Ectodermal cell (in vitro differentiated cells): ENCODE measurements around the gene ZWILCH. TPM values are rescaled to one million over a fixed set of nuclear protein-coding genes. Genes with fewer than 3 reads are reported as not detected.
"Not testable (repeated sequence)": the region's sequence is repeated elsewhere in the genome, so short reads cannot be mapped to it uniquely, and the experiment has no call there.

Experiments
- H3K27ac ChIP-seq: 2 replicates; pipeline ENCODE4 v1.7.0; 2013; ENCODE audit warnings: mild to moderate bottlenecking, low read depth, low read length; ENCODE audit not compliant: insufficient read depth, poor library complexity, severe bottlenecking
- H3K27me3 ChIP-seq: 2 replicates; pipeline ENCODE4 v1.7.0; 2013; ENCODE audit warnings: mild to moderate bottlenecking, low read length; ENCODE audit not compliant: insufficient read depth, control insufficient read depth, poor library complexity, severe bottlenecking
- H3K36me3 ChIP-seq: one replicate; pipeline ENCODE4 v1.7.0; 2013; ENCODE audit warnings: low read length; ENCODE audit not compliant: control insufficient read depth, insufficient read depth
- H3K4me1 ChIP-seq: one replicate; pipeline ENCODE4 v1.7.0; 2013; ENCODE audit warnings: low read length; ENCODE audit not compliant: control insufficient read depth, insufficient read depth
- H3K4me3 ChIP-seq: 2 replicates; pipeline ENCODE4 v1.7.0; 2013; ENCODE audit warnings: low read depth, low read length, control low read depth; ENCODE audit not compliant: insufficient read depth
- H3K9me3 ChIP-seq: 2 replicates; pipeline ENCODE4 v1.7.0; 2013; ENCODE audit warnings: mild to moderate bottlenecking, low read length, moderate library complexity; ENCODE audit not compliant: control insufficient read depth
- WGBS, 2 experiments: methylation state at CpG; one replicate each; pipeline ENCODE4 v1.1.7; 2013; ENCODE audit warnings: missing lambda C conversion rate in 2 of 2; 5-methylcytosine and 5-hydroxymethylcytosine counted together
- polyA plus RNA-seq, 4 experiments: library from polyadenylated mRNA; stranded (reverse); fragments of 50-300 nt; gene quantifications; one replicate each; pipeline ENCODE4 v1.2.3, GENCODE V29; 2013

The ZWILCH gene
- polyA plus RNA-seq (2013, experiment 1 of 4), result 48.5 TPM
- polyA plus RNA-seq (2013, experiment 2 of 4), result 50.9 TPM
- polyA plus RNA-seq (2013, experiment 3 of 4), result 44.9 TPM
- polyA plus RNA-seq (2013, experiment 4 of 4), result 47.4 TPM

- H3K27me3 ChIP-seq, result no peaks in the 10 kb centered on the region
- no peaks in the 10 kb centered on the region for H3K9me3 ChIP-seq
- peak within 1 kb of the TSS; percentile 47 for H3K27ac ChIP-seq
- peaks cover 12% of the 10 kb centered on the region for H3K4me1 ChIP-seq
- H3K4me3 ChIP-seq, result peak within 1 kb of the TSS; percentile 81
- 0% methylated on average over 41 to 45 of the region's 46 CpGs for WGBS, 2 experiments
- peaks cover 26% of the 10 kb centered on the region for H3K36me3 ChIP-seq
Observed at GRCh38 chr15:66504563-66505429, at the start of gene ZWILCH, which contains the start of gene RPL4. ZWILCH (plus strand) TSS chr15:66505326; CDS start chr15:66505339, 13 bp downstream. RPL4 (minus strand) TSS chr15:66504855; CDS start chr15:66504790, 65 bp downstream.

- Histone ChIP-seq H3K27me3 (no peaks in the 10 kb centered on the region), H3K9me3 (no peaks in the 10 kb centered on the region), H3K4me1 (no peaks in the 10 kb centered on the region), H3K27ac (no peak overlapping the region), H3K4me3 (no peak overlapping the region), H3K36me3 (no peaks in the 10 kb centered on the region)
- 92 to 97% methylated on average over 3 of the region's 3 CpGs for WGBS, 2 experiments
Observed at GRCh38 chr15:66456211-66456610, 48.9 kb upstream of the ZWILCH start.

GRCh38 chr15:66459818-66460615 is 45.1 kb upstream of the ZWILCH start:
- WGBS, 2 experiments, result 92 to 98% methylated on average over 3 of the region's 3 CpGs
- no peaks in the 10 kb centered on the region for H3K36me3 ChIP-seq
- no peak overlapping the region for H3K27ac ChIP-seq
- H3K9me3 ChIP-seq, result no peaks in the 10 kb centered on the region
- peaks cover 3% of the 10 kb centered on the region for H3K4me1 ChIP-seq
- no peaks in the 10 kb centered on the region for H3K27me3 ChIP-seq
- no peak overlapping the region for H3K4me3 ChIP-seq

- WGBS, 2 experiments, result 94% methylated on average over 5 to 6 of the region's 6 CpGs
- not testable (repeated sequence) for H3K27me3 ChIP-seq, H3K4me3 ChIP-seq, H3K36me3 ChIP-seq, H3K9me3 ChIP-seq, H3K27ac ChIP-seq, H3K4me1 ChIP-seq
Observed at GRCh38 chr15:66461294-66461693, 43.8 kb upstream of the ZWILCH start.

- no peaks in the 10 kb centered on the region for H3K27me3 ChIP-seq
- no peaks in the 10 kb centered on the region for H3K9me3 ChIP-seq
- no peak overlapping the region for H3K27ac ChIP-seq
- peaks cover 3% of the 10 kb centered on the region for H3K4me1 ChIP-seq
- 88 to 95% methylated on average over 2 of the region's 2 CpGs for WGBS, 2 experiments
- no peaks in the 10 kb centered on the region for H3K36me3 ChIP-seq
- H3K4me3 ChIP-seq, result no peak overlapping the region
Observed at GRCh38 chr15:66461917-66462316, 43.2 kb upstream of the ZWILCH start.

- H3K4me1 ChIP-seq, result peaks cover 3% of the 10 kb centered on the region
- no peak overlapping the region for H3K27ac ChIP-seq
- H3K36me3 ChIP-seq, result no peaks in the 10 kb centered on the region
- H3K4me3 ChIP-seq, result no peak overlapping the region
- 52 to 54% methylated on average over 4 of the region's 4 CpGs for WGBS, 2 experiments
- no peaks in the 10 kb centered on the region for H3K9me3 ChIP-seq
- no peaks in the 10 kb centered on the region for H3K27me3 ChIP-seq
Observed at GRCh38 chr15:66462627-66463026, 42.5 kb upstream of the ZWILCH start.

GRCh38 chr15:66465294-66465693 is 39.8 kb upstream of the ZWILCH start:
- H3K4me3 ChIP-seq, H3K27me3 ChIP-seq: not testable (repeated sequence)
- WGBS, 2 experiments, result 95 to 97% methylated on average over 6 of the region's 6 CpGs

GRCh38 chr15:66467162-66468040 is 37.7 kb upstream of the ZWILCH start:
- not testable (repeated sequence) for H3K27ac ChIP-seq, H3K4me1 ChIP-seq, H3K9me3 ChIP-seq, H3K4me3 ChIP-seq, H3K36me3 ChIP-seq, H3K27me3 ChIP-seq
- WGBS, 2 experiments, result 81 to 99% methylated on average over 10 to 11 of the region's 11 CpGs

More at GRCh38 chr15:66465294-66465693, 39.8 kb upstream of the ZWILCH start:
- not testable (repeated sequence) for H3K36me3 ChIP-seq, H3K9me3 ChIP-seq, H3K27ac ChIP-seq, H3K4me1 ChIP-seq

- H3K4me3 ChIP-seq, H3K36me3 ChIP-seq, H3K27ac ChIP-seq, H3K4me1 ChIP-seq, H3K27me3 ChIP-seq, H3K9me3 ChIP-seq: not testable (repeated sequence)
- WGBS, 2 experiments, result 75 to 77% methylated on average over 4 of the region's 4 CpGs
Observed at GRCh38 chr15:66470825-66471224, 34.3 kb upstream of the ZWILCH start.
